Measurements from ENCODE around the gene SPTLC3.
"Not testable (repeated sequence)": the region's sequence is repeated elsewhere in the genome, so short reads cannot be mapped to it uniquely, and the experiment has no call there.

The SPTLC3 gene

GRCh38 chr20:12977328-12978125, 31.2 kb upstream of the SPTLC3 start:
- Mint-ChIP-seq H3K4me3 (no peak overlapping the region), H3K9me3 (ENCODE audit: low read depth) (no peaks in the 10 kb centered on the region), H3K4me1 (ENCODE audit: low read depth) (no peaks in the 10 kb centered on the region), H3K36me3 (no peaks in the 10 kb centered on the region), H3K27ac (no peak overlapping the region), H3K27me3 (peaks cover 4% of the 10 kb centered on the region)

- Mint-ChIP-seq H3K27me3 (peaks cover 4% of the 10 kb centered on the region), H3K4me3 (no peak overlapping the region), H3K36me3 (no peaks in the 10 kb centered on the region), H3K27ac (no peak overlapping the region), H3K4me1 (ENCODE audit: low read depth) (no peaks in the 10 kb centered on the region), H3K9me3 (ENCODE audit: low read depth) (no peaks in the 10 kb centered on the region)
These were observed 30.7 kb upstream of the SPTLC3 start for GRCh38 chr20:12978126-12978394.

GRCh38 chr20:12978613-12979495, 29.9 kb upstream of the SPTLC3 start:
- no peak overlapping the region for H3K4me3 Mint-ChIP-seq
- H3K27me3 Mint-ChIP-seq: peaks cover 4% of the 10 kb centered on the region
- H3K4me1 Mint-ChIP-seq (ENCODE audit: low read depth): no peaks in the 10 kb centered on the region
- no peaks in the 10 kb centered on the region for H3K9me3 Mint-ChIP-seq (ENCODE audit: low read depth)
- H3K36me3 Mint-ChIP-seq: no peaks in the 10 kb centered on the region
- no peak overlapping the region for H3K27ac Mint-ChIP-seq

- H3K36me3 Mint-ChIP-seq; H3K27ac Mint-ChIP-seq; H3K9me3 Mint-ChIP-seq (ENCODE audit: low read depth); H3K27me3 Mint-ChIP-seq; H3K4me1 Mint-ChIP-seq (ENCODE audit: low read depth); H3K4me3 Mint-ChIP-seq: not testable (repeated sequence)
These were observed 29.1 kb upstream of the SPTLC3 start for GRCh38 chr20:12979713-12980112.

GRCh38 chr20:12982098-12982497, 26.7 kb upstream of the SPTLC3 start:
- Mint-ChIP-seq H3K36me3 (no peaks in the 10 kb centered on the region), H3K9me3 (ENCODE audit: low read depth) (no peaks in the 10 kb centered on the region), H3K4me3 (no peak overlapping the region), H3K27ac (no peak overlapping the region), H3K4me1 (ENCODE audit: low read depth) (no peaks in the 10 kb centered on the region), H3K27me3 (peaks cover 4% of the 10 kb centered on the region)

GRCh38 chr20:12984069-12984765, 24.6 kb upstream of the SPTLC3 start:
- Mint-ChIP-seq H3K9me3 (ENCODE audit: low read depth) (no peaks in the 10 kb centered on the region), H3K36me3 (no peaks in the 10 kb centered on the region), H3K4me1 (ENCODE audit: low read depth) (no peaks in the 10 kb centered on the region), H3K27me3 (peaks cover 3% of the 10 kb centered on the region), H3K27ac (no peak overlapping the region), H3K4me3 (no peak overlapping the region)

GRCh38 chr20:12984863-12985262, 23.9 kb upstream of the SPTLC3 start:
- no peaks in the 10 kb centered on the region for H3K9me3 Mint-ChIP-seq (ENCODE audit: low read depth)
- peaks cover 3% of the 10 kb centered on the region for H3K27me3 Mint-ChIP-seq
- H3K4me1 Mint-ChIP-seq (ENCODE audit: low read depth): no peaks in the 10 kb centered on the region

GRCh38 chr20:12987261-12987660, 21.5 kb upstream of the SPTLC3 start:
- Mint-ChIP-seq H3K9me3 (ENCODE audit: low read depth) (no peaks in the 10 kb centered on the region), H3K4me1 (ENCODE audit: low read depth) (no peaks in the 10 kb centered on the region), H3K4me3 (no peak overlapping the region), H3K27ac (no peak overlapping the region), H3K27me3 (peaks cover 3% of the 10 kb centered on the region), H3K36me3 (no peaks in the 10 kb centered on the region)

More at GRCh38 chr20:12984863-12985262, 23.9 kb upstream of the SPTLC3 start:
- H3K36me3 Mint-ChIP-seq: no peaks in the 10 kb centered on the region
- no peak overlapping the region for H3K4me3 Mint-ChIP-seq
- H3K27ac Mint-ChIP-seq: no peak overlapping the region

- Mint-ChIP-seq H3K4me1 (ENCODE audit: low read depth) (no peaks in the 10 kb centered on the region), H3K27ac (no peak overlapping the region)
These were observed 19.1 kb upstream of the SPTLC3 start for GRCh38 chr20:12989586-12990115.

GRCh38 chr20:12997128-12997655, 11.6 kb upstream of the SPTLC3 start:
- no peaks in the 10 kb centered on the region for H3K27me3 Mint-ChIP-seq
- no peaks in the 10 kb centered on the region for H3K9me3 Mint-ChIP-seq (ENCODE audit: low read depth)
- H3K4me1 Mint-ChIP-seq (ENCODE audit: low read depth): no peaks in the 10 kb centered on the region
- no peaks in the 10 kb centered on the region for H3K36me3 Mint-ChIP-seq
- H3K4me3 Mint-ChIP-seq: no peak overlapping the region
- H3K27ac Mint-ChIP-seq: no peak overlapping the region

More at GRCh38 chr20:12989586-12990115, 19.1 kb upstream of the SPTLC3 start:
- Mint-ChIP-seq H3K4me3 (no peak overlapping the region), H3K27me3 (peaks cover 3% of the 10 kb centered on the region), H3K9me3 (ENCODE audit: low read depth) (no peaks in the 10 kb centered on the region), H3K36me3 (no peaks in the 10 kb centered on the region)

- H3K27me3 Mint-ChIP-seq: no peaks in the 10 kb centered on the region
- no peaks in the 10 kb centered on the region for H3K9me3 Mint-ChIP-seq (ENCODE audit: low read depth)
- H3K4me3 Mint-ChIP-seq: no peak overlapping the region
- no peaks in the 10 kb centered on the region for H3K4me1 Mint-ChIP-seq (ENCODE audit: low read depth)
- H3K36me3 Mint-ChIP-seq: no peaks in the 10 kb centered on the region
- H3K27ac Mint-ChIP-seq: no peak overlapping the region
These were observed 10.7 kb upstream of the SPTLC3 start for GRCh38 chr20:12998046-12998445.

- H3K4me1 Mint-ChIP-seq (ENCODE audit: low read depth): no peaks in the 10 kb centered on the region
- H3K4me3 Mint-ChIP-seq: no peak overlapping the region
- H3K27me3 Mint-ChIP-seq: no peaks in the 10 kb centered on the region
- H3K36me3 Mint-ChIP-seq: no peaks in the 10 kb centered on the region
- no peaks in the 10 kb centered on the region for H3K9me3 Mint-ChIP-seq (ENCODE audit: low read depth)
- H3K27ac Mint-ChIP-seq: no peak overlapping the region
These were observed 9.6 kb upstream of the SPTLC3 start for GRCh38 chr20:12999201-12999600.

- H3K27ac Mint-ChIP-seq: no peak overlapping the region
- H3K9me3 Mint-ChIP-seq (ENCODE audit: low read depth): no peaks in the 10 kb centered on the region
- no peaks in the 10 kb centered on the region for H3K4me1 Mint-ChIP-seq (ENCODE audit: low read depth)
- H3K36me3 Mint-ChIP-seq: no peaks in the 10 kb centered on the region
- H3K4me3 Mint-ChIP-seq: no peak overlapping the region
- peaks cover 1% of the 10 kb centered on the region for H3K27me3 Mint-ChIP-seq
These were observed 6.5 kb upstream of the SPTLC3 start for GRCh38 chr20:13002251-13002650.

GRCh38 chr20:13006825-13007224, 1.9 kb upstream of the SPTLC3 start:
- Mint-ChIP-seq H3K4me3 (no peak overlapping the region), H3K36me3 (no peaks in the 10 kb centered on the region), H3K27me3 (peaks cover 1% of the 10 kb centered on the region), H3K27ac (no peak overlapping the region), H3K4me1 (ENCODE audit: low read depth) (peaks cover 22% of the 10 kb centered on the region), H3K9me3 (ENCODE audit: low read depth) (no peaks in the 10 kb centered on the region)

GRCh38 chr20:13007596-13007995, 1.2 kb upstream of the SPTLC3 start:
- H3K27ac Mint-ChIP-seq: no peak overlapping the region

More at GRCh38 chr20:13007596-13007995, 1.2 kb upstream of the SPTLC3 start:
- no peak overlapping the region for H3K4me3 Mint-ChIP-seq
- H3K27me3 Mint-ChIP-seq: peaks cover 1% of the 10 kb centered on the region
- H3K36me3 Mint-ChIP-seq: no peaks in the 10 kb centered on the region
- H3K9me3 Mint-ChIP-seq (ENCODE audit: low read depth): no peaks in the 10 kb centered on the region
- H3K4me1 Mint-ChIP-seq (ENCODE audit: low read depth): peaks cover 22% of the 10 kb centered on the region
